SU-DHL-6 (cell line): ENCODE data around the gene PLK2.

ENCODE experiments used
- H2AFZ ChIP-seq: fragments of 200-600 bp; sonication (generic); 2 replicates; pipeline ENCODE4 v1.6.1; 2014; ENCODE audit warnings: low read depth, mild to moderate bottlenecking, moderate library complexity, mixed read lengths, antibody characterized with exemption, low read length; ENCODE audit not compliant: severe bottlenecking
- H3F3A ChIP-seq: fragments of 200-600 bp; shearing (Covaris generic); 2 replicates; pipeline ENCODE4 v1.6.0; 2016; ENCODE audit warnings: antibody characterized with exemption, mild to moderate bottlenecking; ENCODE audit not compliant: insufficient read depth
- H3K27ac ChIP-seq: fragments of 200-600 bp; sonication (generic); 2 replicates; pipeline ENCODE4 v1.5.1; 2016; ENCODE audit warnings: low read depth, mild to moderate bottlenecking, low read length, moderate library complexity, mixed read lengths
- H3K27me3 ChIP-seq: fragments of 200-600 bp; sonication (generic), shearing (Covaris generic); 2 replicates; pipeline ENCODE4 v1.6.0; 2014; ENCODE audit warnings: mild to moderate bottlenecking, low read length
- H3K36me3 ChIP-seq: fragments of 200-600 bp; sonication (generic); 2 replicates; pipeline ENCODE4 v1.6.1; 2014; ENCODE audit warnings: mild to moderate bottlenecking, low read length, mixed read lengths
- H3K4me2 ChIP-seq: fragments of 300-600, 200-600 bp; shearing (Covaris generic), sonication (generic); 2 replicates; pipeline ENCODE4 v1.6.0; 2014; ENCODE audit warnings: low read length, low read depth, mild to moderate bottlenecking; ENCODE audit not compliant: poor library complexity, severe bottlenecking
- H3K4me3 ChIP-seq: fragments of 200-600 bp; sonication (generic); 2 replicates; pipeline ENCODE4 v1.5.1; 2014; ENCODE audit warnings: antibody characterized with exemption, low read length, mild to moderate bottlenecking, mixed read lengths; ENCODE audit not compliant: insufficient read depth, poor library complexity, severe bottlenecking
- H3K79me2 ChIP-seq: fragments of 200-600 bp; sonication (generic); 2 replicates; pipeline ENCODE4 v1.6.1; 2014; ENCODE audit warnings: mild to moderate bottlenecking, low read length, moderate library complexity; ENCODE audit not compliant: insufficient read depth
- H3K9ac ChIP-seq: fragments of 200-600 bp; sonication (generic); 2 replicates; pipeline ENCODE4 v1.7.0; 2014; ENCODE audit warnings: mild to moderate bottlenecking, low read length
- H3K9me2 ChIP-seq: fragments of 200-600 bp; sonication (generic); replicated peaks from 2 replicates; pipeline ENCODE4 v1.6.1; 2014; ENCODE audit warnings: low read length; ENCODE audit not compliant: insufficient read depth
- H3K9me3 ChIP-seq: fragments of 200-600 bp; sonication (generic); 2 replicates; pipeline ENCODE4 v1.6.1; 2014; ENCODE audit warnings: low read length, mixed read lengths; ENCODE audit not compliant: insufficient read depth
- H4K20me1 ChIP-seq: fragments of 200-600 bp; sonication (generic); 2 replicates; pipeline ENCODE4 v1.6.1; 2014; ENCODE audit warnings: low read depth, mild to moderate bottlenecking, antibody characterized with exemption, low read length, moderate library complexity, mixed read lengths
- EZH2phosphoT487 ChIP-seq: fragments of 200-600 bp; sonication (generic), shearing (Covaris generic); conservative IDR thresholded peaks from 2 replicates; pipeline ENCODE4 v1.6.1; 2018; ENCODE audit warnings: mild to moderate bottlenecking, antibody characterized with exemption, low read length, moderate library complexity, mixed read lengths
- TF ChIP-seq, protein P1 (sequence below): fragments of 200-600 bp; sonication (generic); IDR thresholded peaks from one replicate; pipeline ENCODE4 v1.5.1; 2017; ENCODE audit warnings: antibody characterized with exemption, mild to moderate bottlenecking, low read length, moderate library complexity; ENCODE audit not compliant: insufficient read depth, poor library complexity, severe bottlenecking

PLK2 gene

GRCh38 chr5:58460002-58460731 lies at the start of gene PLK2:
PLK2 (minus strand) TSS chr5:58460086; CDS start chr5:58459959, 127 bp downstream.
- no peaks in the 10 kb centered on the region for H3K79me2 ChIP-seq
- TF ChIP-seq EZH2phosphoT487, result no peak
- TF ChIP-seq, protein P1, sequence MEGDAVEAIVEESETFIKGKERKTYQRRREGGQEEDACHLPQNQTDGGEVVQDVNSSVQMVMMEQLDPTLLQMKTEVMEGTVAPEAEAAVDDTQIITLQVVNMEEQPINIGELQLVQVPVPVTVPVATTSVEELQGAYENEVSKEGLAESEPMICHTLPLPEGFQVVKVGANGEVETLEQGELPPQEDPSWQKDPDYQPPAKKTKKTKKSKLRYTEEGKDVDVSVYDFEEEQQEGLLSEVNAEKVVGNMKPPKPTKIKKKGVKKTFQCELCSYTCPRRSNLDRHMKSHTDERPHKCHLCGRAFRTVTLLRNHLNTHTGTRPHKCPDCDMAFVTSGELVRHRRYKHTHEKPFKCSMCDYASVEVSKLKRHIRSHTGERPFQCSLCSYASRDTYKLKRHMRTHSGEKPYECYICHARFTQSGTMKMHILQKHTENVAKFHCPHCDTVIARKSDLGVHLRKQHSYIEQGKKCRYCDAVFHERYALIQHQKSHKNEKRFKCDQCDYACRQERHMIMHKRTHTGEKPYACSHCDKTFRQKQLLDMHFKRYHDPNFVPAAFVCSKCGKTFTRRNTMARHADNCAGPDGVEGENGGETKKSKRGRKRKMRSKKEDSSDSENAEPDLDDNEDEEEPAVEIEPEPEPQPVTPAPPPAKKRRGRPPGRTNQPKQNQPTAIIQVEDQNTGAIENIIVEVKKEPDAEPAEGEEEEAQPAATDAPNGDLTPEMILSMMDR, result no peak
- H3F3A ChIP-seq, result no peaks in the 10 kb centered on the region
- no peak within 1 kb of the TSS for H3K27ac ChIP-seq
- peak within 1 kb of the TSS; percentile 35 for H2AFZ ChIP-seq
- no peaks in the 10 kb centered on the region for H3K36me3 ChIP-seq
- no peaks in the 10 kb centered on the region for H4K20me1 ChIP-seq
- H3K4me3 ChIP-seq, result no peak within 1 kb of the TSS
- no peak within 1 kb of the TSS for H3K4me2 ChIP-seq
- no peaks in the 10 kb centered on the region for H3K9me2 ChIP-seq
- H3K9me3 ChIP-seq, result no peaks in the 10 kb centered on the region
- H3K9ac ChIP-seq, result no peak within 1 kb of the TSS
- no peaks in the 10 kb centered on the region for H3K27me3 ChIP-seq

- TF ChIP-seq, protein P1, result no peak
- no peak for TF ChIP-seq EZH2phosphoT487
- Histone ChIP-seq H3K4me3 (no peak overlapping the region), H3K4me2 (no peak overlapping the region), H2AFZ (no peak overlapping the region), H3K27ac (no peak overlapping the region), H3F3A (no peaks in the 10 kb centered on the region), H3K9ac (no peak overlapping the region), H3K9me2 (no peaks in the 10 kb centered on the region), H3K79me2 (no peaks in the 10 kb centered on the region), H3K27me3 (no peaks in the 10 kb centered on the region), H3K9me3 (no peaks in the 10 kb centered on the region), H3K36me3 (no peaks in the 10 kb centered on the region), H4K20me1 (no peaks in the 10 kb centered on the region)
Observed at GRCh38 chr5:58507715-58508114, 47.8 kb upstream of the PLK2 start.

DNA sequence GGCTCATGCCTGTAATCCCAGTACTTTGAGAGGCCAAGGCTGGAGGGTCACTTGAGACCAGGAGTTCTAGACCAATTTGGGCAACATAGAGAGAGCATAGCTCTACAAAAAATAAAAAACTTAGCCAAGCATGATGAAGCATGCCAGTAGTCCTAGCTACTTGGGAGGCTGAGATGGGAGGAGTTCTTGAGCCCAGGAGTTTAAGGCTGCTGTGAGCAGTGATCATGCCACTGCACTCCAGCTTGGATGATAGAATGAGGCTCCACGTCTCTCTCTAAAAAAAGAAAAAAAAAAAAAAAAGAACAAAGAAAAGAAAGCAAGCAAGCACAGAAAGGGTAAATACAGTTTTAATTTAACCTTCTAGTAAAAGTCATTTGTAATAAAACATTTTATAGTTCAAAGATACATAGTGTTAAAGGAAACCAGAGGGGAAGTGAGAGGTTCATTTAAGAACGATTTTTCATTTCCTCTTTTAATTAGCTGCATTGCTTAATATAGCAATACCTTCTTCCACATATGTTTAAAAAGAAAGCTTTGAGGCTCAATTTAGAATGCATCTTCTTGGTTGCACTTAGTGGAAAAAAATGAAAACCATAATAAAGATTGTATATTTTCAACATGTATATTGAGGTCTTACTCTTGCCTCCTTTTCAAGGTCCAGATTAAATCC lies 46.2 kb upstream of the PLK2 start:
- Histone ChIP-seq H3K4me3 (no peak overlapping the region), H3K27me3 (no peaks in the 10 kb centered on the region), H3K4me2 (peak overlapping the region; percentile 34), H3K36me3 (no peaks in the 10 kb centered on the region), H3K9me3 (no peaks in the 10 kb centered on the region), H3F3A (no peaks in the 10 kb centered on the region), H4K20me1 (no peaks in the 10 kb centered on the region), H3K9ac (no peak overlapping the region), H3K79me2 (no peaks in the 10 kb centered on the region), H3K9me2 (no peaks in the 10 kb centered on the region), H2AFZ (no peak overlapping the region), H3K27ac (no peak overlapping the region)
- TF ChIP-seq, protein P1, result no peak
- no peak for TF ChIP-seq EZH2phosphoT487
